ENCODE results near the gene SMARCA2. TPM values are rescaled to one million over a fixed set of nuclear protein-coding genes. Genes with fewer than 3 reads are reported as not detected.

Gene SMARCA2
- total and polyA plus RNA-seq, 12 donors = 38.3 to 192 (median 142) TPM

- intact Hi-C loops (cut with DNase I) = no loop called here
- Histone ChIP-seq H3K4me3 (no peak overlapping the region), H3K9me3 (replicated peaks in 1 of 3) (no peaks in the 10 kb centered on the region), H3K27ac (no peak overlapping the region), H3K4me1 (replicated peaks in 1 of 2) (peaks cover 14 to 45% of the 10 kb centered on the region in 2 donors), H3K27me3 (no peaks in the 10 kb centered on the region), H3K36me3 (replicated peaks in 1 of 2) (peaks cover 0 to 15% of the 10 kb centered on the region in 2 donors)
- 73 to 81% (median 75%) methylated on average over 6 of the region's 6 CpGs for WGBS, 4 donors
- DNase-seq = no peak
- TF ChIP-seq CTCF (IDR thresholded peaks at IDR 0.05) = no peak
Observed at GRCh38 chr9:2163231-2163885, 148.2 kb downstream of the SMARCA2 start.

- Histone ChIP-seq H3K4me3 (no peak overlapping the region), H3K9me3 (replicated peaks in 1 of 3) (no peaks in the 10 kb centered on the region), H3K27me3 (no peaks in the 10 kb centered on the region), H3K27ac (no peak overlapping the region), H3K4me1 (replicated peaks in 1 of 2) (peaks cover 14 to 45% of the 10 kb centered on the region in 2 donors), H3K36me3 (replicated peaks in 1 of 2) (peaks cover 0 to 24% of the 10 kb centered on the region in 2 donors)
- no peak for DNase-seq
- intact Hi-C loops (cut with DNase I) = no loop called here
- no peak for TF ChIP-seq POLR2A (IDR thresholded peaks at IDR 0.05)
- TF ChIP-seq CTCF (IDR thresholded peaks at IDR 0.05) = no peak
- WGBS, 4 donors = 94 to 100% (median 97%) methylated on average over 1 of the region's 1 CpG
Observed at GRCh38 chr9:2164268-2164667, 149.1 kb downstream of the SMARCA2 start.

- H3K4me3 ChIP-seq = no peak overlapping the region
- TF ChIP-seq CTCF (IDR thresholded peaks at IDR 0.05) (no peak), POLR2A (IDR thresholded peaks at IDR 0.05) (no peak)
- DNase-seq = no peak
- no peaks in the 10 kb centered on the region for H3K27me3 ChIP-seq
- peaks cover 0 to 28% of the 10 kb centered on the region in 2 donors for H3K36me3 ChIP-seq (replicated peaks in 1 of 2)
- 86 to 98% (median 92%) methylated on average over 1 of the region's 1 CpG for WGBS, 4 donors
- H3K27ac ChIP-seq = no peak overlapping the region
- peaks cover 0 to 31% of the 10 kb centered on the region in 2 donors for H3K4me1 ChIP-seq (replicated peaks in 1 of 2)
- intact Hi-C loops (cut with DNase I) = no loop called here
- no peaks in the 10 kb centered on the region for H3K9me3 ChIP-seq (replicated peaks in 1 of 3)
Observed at GRCh38 chr9:2166203-2166602, 151.1 kb downstream of the SMARCA2 start.

- H3K27ac ChIP-seq = no peak overlapping the region
- WGBS, 4 donors = 96 to 97% (median 97%) methylated on average over 8 of the region's 8 CpGs
- no peaks in the 10 kb centered on the region for H3K9me3 ChIP-seq (replicated peaks in 1 of 3)
- TF ChIP-seq POLR2A (IDR thresholded peaks at IDR 0.05) (no peak), CTCF (IDR thresholded peaks at IDR 0.05) (no peak)
- intact Hi-C loops (cut with DNase I) = no loop called here
- H3K4me3 ChIP-seq = no peak overlapping the region
- H3K4me1 ChIP-seq (replicated peaks in 1 of 2) = peaks cover 0 to 22% of the 10 kb centered on the region in 2 donors
- H3K27me3 ChIP-seq = no peaks in the 10 kb centered on the region
- peaks cover 0 to 15% of the 10 kb centered on the region in 2 donors for H3K36me3 ChIP-seq (replicated peaks in 1 of 2)
- no peak for DNase-seq
Observed at GRCh38 chr9:2169035-2169434, 153.9 kb downstream of the SMARCA2 start.

Data from adrenal gland (tissue), 12 donors.